Mesendoderm (in vitro differentiated cells): Measurements from ENCODE around the gene POLR2J.

Source experiments
- DNase-seq: peaks from one replicate; pipeline ENCODE4 v3.0.0; 2013
- H2AK5ac ChIP-seq: 2 replicates; pipeline ENCODE4 v1.6.1; 2013; ENCODE audit warnings: low read length, inconsistent platforms
- H2BK120ac ChIP-seq: 2 replicates; pipeline ENCODE4 v1.6.1; 2013; ENCODE audit warnings: low read depth, mild to moderate bottlenecking, low read length, moderate library complexity, mixed read lengths
- H2BK15ac ChIP-seq: replicated peaks from 2 replicates; pipeline ENCODE4 v1.6.1; 2013; ENCODE audit warnings: low read depth, mild to moderate bottlenecking, moderate library complexity
- H2BK5ac ChIP-seq: 2 replicates; pipeline ENCODE4 v1.6.1; 2013; ENCODE audit warnings: low read length, inconsistent platforms
- H3K18ac ChIP-seq: 2 replicates; pipeline ENCODE4 v1.6.1; 2013; ENCODE audit warnings: mild to moderate bottlenecking, low read length, mixed read lengths
- H3K23ac ChIP-seq: one replicate; pipeline ENCODE4 v1.6.1; 2013; ENCODE audit warnings: low read length
- H3K27ac ChIP-seq: 2 replicates; pipeline ENCODE4 v1.5.1; 2013; ENCODE audit warnings: low read depth, mild to moderate bottlenecking, inconsistent platforms, low read length, moderate library complexity
- H3K27me3 ChIP-seq: 2 replicates; pipeline ENCODE4 v1.6.1; 2013; ENCODE audit warnings: low read length, control low read depth, mild to moderate bottlenecking, inconsistent platforms; ENCODE audit not compliant: insufficient read depth, poor library complexity
- H3K36me3 ChIP-seq: 2 replicates; pipeline ENCODE4 v1.6.1; 2013; ENCODE audit warnings: low read length, inconsistent platforms; ENCODE audit not compliant: control insufficient read depth, insufficient read depth
- H3K4ac ChIP-seq: one replicate; pipeline ENCODE4 v1.6.1; 2013; ENCODE audit warnings: low read depth, mild to moderate bottlenecking, low read length, moderate library complexity
- H3K4me1 ChIP-seq: 2 replicates; pipeline ENCODE4 v1.6.1; 2013; ENCODE audit warnings: low read depth, low read length, inconsistent platforms; ENCODE audit not compliant: control insufficient read depth
- H3K4me2 ChIP-seq: 2 replicates; pipeline ENCODE4 v1.6.1; 2013; ENCODE audit warnings: low read length
- H3K4me3 ChIP-seq: 2 replicates; pipeline ENCODE4 v1.5.1; 2013; ENCODE audit warnings: mild to moderate bottlenecking, low read length
- H3K56ac ChIP-seq: one replicate; pipeline ENCODE4 v1.6.1; 2013; ENCODE audit warnings: low read length
- H3K79me1 ChIP-seq: 2 replicates; pipeline ENCODE4 v1.6.1; 2013; ENCODE audit warnings: low read length, inconsistent platforms
- H3K79me2 ChIP-seq: 2 replicates; pipeline ENCODE4 v1.6.1; 2013; ENCODE audit warnings: mild to moderate bottlenecking, low read length; ENCODE audit not compliant: control insufficient read depth, insufficient read depth
- H3K9ac ChIP-seq: 2 replicates; pipeline ENCODE4 v1.6.1; 2013; ENCODE audit warnings: low read length, inconsistent platforms
- H4K5ac ChIP-seq: one replicate; pipeline ENCODE4 v1.6.1; 2013; ENCODE audit warnings: low read length
- H4K8ac ChIP-seq: one replicate; pipeline ENCODE4 v1.6.1; 2013; ENCODE audit warnings: low read depth, mild to moderate bottlenecking, control low read depth, low read length, moderate library complexity
- WGBS: extraction: QIAGEN DNeasy Blood & Tissue Kit; methylation state at CpG from one replicate; pipeline ENCODE4 v1.1.7; 2013; ENCODE audit warnings: low lambda C conversion rate, missing lambda C conversion rate; ENCODE audit not compliant: insufficient coverage; ENCODE audit errors: extremely low coverage; 5-methylcytosine and 5-hydroxymethylcytosine counted together

The POLR2J gene

GRCh38 chr7:102471791-102472125 is 7.0 kb downstream of the POLR2J start:
- no peak overlapping the region for H2BK120ac ChIP-seq
- H4K5ac ChIP-seq, result no peak overlapping the region
- DNase-seq, result no peak
- H3K27me3 ChIP-seq, result no peaks in the 10 kb centered on the region
- H3K18ac ChIP-seq, result no peak overlapping the region
- no peak overlapping the region for H3K4ac ChIP-seq
- no peak overlapping the region for H2AK5ac ChIP-seq
- H3K4me2 ChIP-seq, result no peak overlapping the region
- H3K79me2 ChIP-seq, result no peaks in the 10 kb centered on the region
- peaks cover 5% of the 10 kb centered on the region for H3K36me3 ChIP-seq
- no peak overlapping the region for H3K9ac ChIP-seq
- no peaks in the 10 kb centered on the region for H3K79me1 ChIP-seq
- no peak overlapping the region for H2BK15ac ChIP-seq
- H3K27ac ChIP-seq, result no peak overlapping the region
- H3K23ac ChIP-seq, result no peak overlapping the region
- no peak overlapping the region for H3K4me3 ChIP-seq
- no peak overlapping the region for H4K8ac ChIP-seq
- no CpG with 5 or more reads among the region's 6 CpGs for WGBS
- no peak overlapping the region for H3K56ac ChIP-seq
- H3K4me1 ChIP-seq, result no peaks in the 10 kb centered on the region
- no peak overlapping the region for H2BK5ac ChIP-seq

GRCh38 chr7:102469972-102470825 is 8.5 kb downstream of the POLR2J start:
- WGBS, result no CpG with 5 or more reads among the region's 20 CpGs
- Histone ChIP-seq H3K4me3 (no peak overlapping the region), H4K8ac (no peak overlapping the region), H3K27me3 (no peaks in the 10 kb centered on the region), H3K4ac (no peak overlapping the region), H3K9ac (no peak overlapping the region), H3K36me3 (peaks cover 5% of the 10 kb centered on the region), H3K18ac (no peak overlapping the region), H2BK15ac (no peak overlapping the region), H3K4me2 (no peak overlapping the region), H4K5ac (no peak overlapping the region), H3K4me1 (no peaks in the 10 kb centered on the region), H3K79me1 (peaks cover 3% of the 10 kb centered on the region), H3K23ac (no peak overlapping the region), H3K27ac (no peak overlapping the region), H2AK5ac (no peak overlapping the region), H2BK120ac (no peak overlapping the region), H3K79me2 (no peaks in the 10 kb centered on the region), H2BK5ac (no peak overlapping the region), H3K56ac (no peak overlapping the region)
- no peak for DNase-seq

GRCh38 chr7:102469351-102469971 is 9.3 kb downstream of the POLR2J start:
- H3K9ac ChIP-seq, result no peak overlapping the region
- H3K27me3 ChIP-seq, result no peaks in the 10 kb centered on the region
- no peak for DNase-seq
- H4K5ac ChIP-seq, result no peak overlapping the region
- H4K8ac ChIP-seq, result no peak overlapping the region
- peaks cover 5% of the 10 kb centered on the region for H3K36me3 ChIP-seq
- no peak overlapping the region for H3K4me3 ChIP-seq
- no peak overlapping the region for H2AK5ac ChIP-seq
- no peaks in the 10 kb centered on the region for H3K79me2 ChIP-seq
- no peak overlapping the region for H3K23ac ChIP-seq
- no peak overlapping the region for H3K27ac ChIP-seq
- no peak overlapping the region for H3K18ac ChIP-seq
- H3K79me1 ChIP-seq, result peaks cover 3% of the 10 kb centered on the region
- no peak overlapping the region for H3K4ac ChIP-seq
- no CpG with 5 or more reads among the region's 24 CpGs for WGBS
- no peak overlapping the region for H3K56ac ChIP-seq
- H3K4me1 ChIP-seq, result no peaks in the 10 kb centered on the region
- no peak overlapping the region for H2BK5ac ChIP-seq
- H3K4me2 ChIP-seq, result no peak overlapping the region
- no peak overlapping the region for H2BK120ac ChIP-seq
- H2BK15ac ChIP-seq, result no peak overlapping the region

GRCh38 chr7:102468478-102469350 is 10.0 kb downstream of the POLR2J start:
- H3K4me2 ChIP-seq, result no peak overlapping the region
- peaks cover 5% of the 10 kb centered on the region for H3K79me2 ChIP-seq
- H3K36me3 ChIP-seq, result peaks cover 5% of the 10 kb centered on the region
- H3K27ac ChIP-seq, result no peak overlapping the region
- no peaks in the 10 kb centered on the region for H3K27me3 ChIP-seq
- H2BK15ac ChIP-seq, result no peak overlapping the region
- H2BK5ac ChIP-seq, result no peak overlapping the region
- H3K23ac ChIP-seq, result no peak overlapping the region
- no peak overlapping the region for H3K4me3 ChIP-seq
- H3K4ac ChIP-seq, result no peak overlapping the region
- no peaks in the 10 kb centered on the region for H3K4me1 ChIP-seq
- no peak overlapping the region for H2AK5ac ChIP-seq
- no peak overlapping the region for H3K56ac ChIP-seq
- no peak overlapping the region for H2BK120ac ChIP-seq
- H3K18ac ChIP-seq, result no peak overlapping the region
- no peak overlapping the region for H4K5ac ChIP-seq
- peaks cover 9% of the 10 kb centered on the region for H3K79me1 ChIP-seq
- DNase-seq, result no peak
- WGBS, result no CpG with 5 or more reads among the region's 40 CpGs
- no peak overlapping the region for H4K8ac ChIP-seq
- no peak overlapping the region for H3K9ac ChIP-seq

- H3K4ac ChIP-seq, result no peak overlapping the region
- no peak overlapping the region for H4K8ac ChIP-seq
- peaks cover 5% of the 10 kb centered on the region for H3K36me3 ChIP-seq
- H3K4me1 ChIP-seq, result no peaks in the 10 kb centered on the region
- no peak for DNase-seq
- WGBS, result no CpG with 5 or more reads among the region's 24 CpGs
- H2BK120ac ChIP-seq, result no peak overlapping the region
- no peak overlapping the region for H2BK15ac ChIP-seq
- H3K79me2 ChIP-seq, result peaks cover 5% of the 10 kb centered on the region
- no peak overlapping the region for H3K9ac ChIP-seq
- no peak overlapping the region for H3K23ac ChIP-seq
- H2AK5ac ChIP-seq, result no peak overlapping the region
- no peak overlapping the region for H4K5ac ChIP-seq
- no peaks in the 10 kb centered on the region for H3K27me3 ChIP-seq
- H3K18ac ChIP-seq, result no peak overlapping the region
- no peak overlapping the region for H3K4me3 ChIP-seq
- H3K4me2 ChIP-seq, result no peak overlapping the region
- H3K27ac ChIP-seq, result no peak overlapping the region
- no peak overlapping the region for H3K56ac ChIP-seq
- peaks cover 12% of the 10 kb centered on the region for H3K79me1 ChIP-seq
- no peak overlapping the region for H2BK5ac ChIP-seq
Observed at GRCh38 chr7:102467581-102468477, 10.9 kb downstream of the POLR2J start.
